GM15510 (cell line): ENCODE measurements around the gene EIF5AL1.

Experiments used
- POLR2A ChIP-seq: IDR thresholded peaks from 3 replicates; pipeline ENCODE4 v1.6.1; 2011; ENCODE audit warnings: borderline replicate concordance; ENCODE audit not compliant: insufficient read length; ENCODE audit errors: extremely low read depth

The EIF5AL1 gene

DNA sequence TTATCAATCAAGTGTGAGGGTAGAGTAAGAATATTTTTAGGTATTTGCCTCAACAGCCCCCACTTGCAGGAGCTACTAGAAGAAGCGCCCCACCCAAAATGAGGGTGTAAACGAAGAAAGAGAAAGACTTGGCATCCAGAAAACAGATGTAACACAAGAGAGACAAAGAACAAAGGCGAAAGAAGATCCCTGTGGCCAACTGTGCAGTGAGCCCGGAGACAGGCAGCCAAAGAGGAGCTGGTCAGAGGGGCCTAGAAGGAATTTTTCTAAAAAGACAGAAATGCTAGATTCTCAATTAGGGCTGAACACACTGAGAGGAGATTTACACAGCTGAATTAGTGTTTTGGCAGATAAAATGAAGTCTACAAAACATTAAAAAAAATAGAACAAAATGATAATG lies 29.6 kb upstream of the EIF5AL1 start:
- TF ChIP-seq POLR2A: no peak

DNA sequence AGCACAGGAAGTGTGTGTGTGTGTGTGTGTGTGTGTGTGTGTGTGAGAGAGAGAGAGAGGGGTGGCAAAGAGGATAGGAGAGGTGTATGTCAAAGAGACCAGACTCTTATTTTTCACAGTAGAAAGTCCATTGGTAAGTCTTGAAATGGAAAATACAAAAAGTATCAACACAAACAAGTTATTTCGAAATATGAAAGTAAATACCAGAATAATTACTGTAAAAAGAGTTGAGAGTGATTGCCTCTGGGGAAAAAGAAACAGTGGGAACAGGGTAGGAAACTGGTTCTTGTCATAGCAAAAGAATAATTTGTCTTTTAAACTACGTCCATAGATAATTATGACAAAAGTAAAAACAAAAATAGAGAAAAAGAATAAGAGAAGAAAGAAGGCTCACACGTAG lies 29.0 kb upstream of the EIF5AL1 start:
- TF ChIP-seq POLR2A: no peak

DNA sequence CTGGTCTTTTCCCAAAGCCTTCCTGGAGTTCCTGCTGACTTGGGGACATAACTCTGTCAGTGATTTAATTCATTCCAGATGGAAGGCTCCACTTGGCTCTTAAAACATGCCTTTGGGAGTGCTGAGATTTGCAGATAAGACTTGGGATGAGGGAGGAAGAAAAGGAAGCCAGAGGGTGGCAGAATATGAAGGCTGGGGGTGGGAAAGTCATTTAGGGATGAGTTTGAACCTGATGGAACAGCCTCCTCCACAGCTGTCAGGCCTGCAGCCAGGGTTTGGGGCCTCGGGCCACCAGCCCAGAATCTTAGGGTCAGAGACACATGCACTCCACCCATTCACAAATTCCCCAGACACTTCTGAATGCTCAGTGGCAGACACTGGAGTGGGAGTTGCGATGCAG lies 28.4 kb upstream of the EIF5AL1 start:
- no peak for TF ChIP-seq POLR2A

DNA sequence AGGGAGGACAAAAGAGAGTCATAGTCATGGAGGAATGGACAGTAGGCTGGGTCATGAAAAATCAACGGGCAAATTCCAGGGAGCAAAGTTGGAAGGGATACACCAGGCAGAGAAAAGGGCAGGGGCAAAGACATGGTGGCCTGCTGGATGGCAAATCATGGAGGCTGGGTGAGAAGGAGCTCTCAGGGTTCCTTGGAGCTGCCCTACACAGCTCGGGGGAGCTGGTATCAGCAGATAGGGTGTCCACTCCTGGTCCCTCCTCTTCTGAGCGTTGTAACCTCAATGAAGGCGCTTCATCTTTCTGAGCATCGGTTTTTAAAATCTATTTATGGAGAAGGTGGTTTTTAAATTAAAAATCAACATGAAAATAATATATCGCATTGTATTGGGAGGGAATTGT lies 27.9 kb upstream of the EIF5AL1 start:
- TF ChIP-seq POLR2A: no peak

DNA sequence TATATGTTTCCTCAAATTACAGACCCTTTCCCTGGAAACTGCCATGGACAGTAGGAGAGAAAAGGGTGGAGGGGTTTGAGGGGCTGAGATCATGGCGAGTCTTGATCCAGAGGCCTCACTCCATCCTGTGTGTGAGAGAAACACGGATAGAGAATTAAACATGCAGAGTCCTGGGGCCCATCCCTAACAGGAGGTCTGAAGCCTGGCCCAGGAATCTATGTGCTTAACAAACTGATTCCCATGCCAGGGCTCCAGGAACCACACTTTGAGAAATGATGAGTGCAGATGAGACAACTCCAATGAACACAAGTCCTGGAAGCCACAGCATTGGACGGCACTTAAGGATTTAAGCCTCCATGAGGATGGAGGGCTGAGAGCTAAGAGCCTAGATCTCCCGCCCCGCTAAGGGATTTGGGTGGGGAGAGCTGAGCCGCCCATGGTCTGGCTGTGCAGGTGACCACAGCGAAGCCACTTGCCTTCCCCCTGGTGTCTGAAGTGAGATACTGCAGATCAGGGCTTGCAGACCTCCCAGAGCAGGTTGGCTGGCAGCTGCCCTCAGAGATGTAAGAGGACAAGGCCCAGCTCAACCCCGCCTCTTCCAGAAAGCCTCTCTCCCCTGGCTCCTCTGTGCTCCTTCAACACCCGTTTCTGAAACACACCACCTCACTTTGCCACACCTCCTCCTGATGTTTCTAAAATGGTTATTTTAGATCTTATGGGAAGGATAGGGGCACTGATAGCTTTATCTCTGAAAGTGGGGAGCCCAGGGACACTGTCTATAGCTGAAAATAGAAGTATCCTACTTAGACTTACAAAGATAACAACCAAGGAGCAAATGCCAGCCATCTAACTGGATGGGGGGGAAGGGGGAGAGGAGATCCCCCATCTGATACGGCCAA lies 24.8 kb upstream of the EIF5AL1 start:
- TF ChIP-seq POLR2A: no peak

DNA sequence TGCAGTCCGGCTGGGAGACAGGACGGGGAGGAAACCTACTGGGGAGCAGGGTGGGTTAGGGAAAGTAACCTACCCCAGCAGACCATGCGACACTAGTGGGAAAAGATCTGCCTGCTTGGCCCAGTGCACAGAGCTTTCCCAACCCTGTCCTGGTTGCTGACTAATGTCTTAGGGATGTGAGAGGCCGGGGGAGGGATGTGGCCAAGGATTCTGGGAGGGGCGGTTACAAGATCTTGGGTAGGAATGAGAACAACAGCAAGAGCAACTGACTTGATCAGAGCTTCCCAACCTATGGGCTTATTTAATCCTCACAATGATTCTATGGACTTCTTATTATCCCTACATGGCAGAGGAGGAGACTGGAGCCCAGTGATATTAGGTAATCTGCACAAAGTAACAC lies 24.0 kb upstream of the EIF5AL1 start:
- TF ChIP-seq POLR2A: no peak

DNA sequence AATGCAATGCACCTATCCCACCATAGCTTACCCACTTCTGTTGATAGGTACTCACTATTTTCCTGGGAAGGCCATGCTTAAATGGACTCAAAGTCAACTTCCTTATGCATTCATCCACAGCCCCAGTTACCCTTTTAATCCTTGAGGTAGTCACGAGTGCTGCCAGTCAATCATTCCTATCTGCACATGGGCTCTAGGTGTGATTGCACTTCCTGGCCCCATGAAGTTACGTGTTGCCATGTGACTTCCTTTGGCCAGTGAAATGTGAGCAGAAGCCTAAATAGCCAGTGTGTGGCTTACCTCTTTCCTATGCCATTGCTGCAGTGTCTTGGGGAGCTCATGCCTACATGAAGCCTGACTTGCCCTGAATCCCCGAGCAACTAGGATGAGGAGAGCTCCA lies 23.5 kb upstream of the EIF5AL1 start:
- no peak for TF ChIP-seq POLR2A

DNA sequence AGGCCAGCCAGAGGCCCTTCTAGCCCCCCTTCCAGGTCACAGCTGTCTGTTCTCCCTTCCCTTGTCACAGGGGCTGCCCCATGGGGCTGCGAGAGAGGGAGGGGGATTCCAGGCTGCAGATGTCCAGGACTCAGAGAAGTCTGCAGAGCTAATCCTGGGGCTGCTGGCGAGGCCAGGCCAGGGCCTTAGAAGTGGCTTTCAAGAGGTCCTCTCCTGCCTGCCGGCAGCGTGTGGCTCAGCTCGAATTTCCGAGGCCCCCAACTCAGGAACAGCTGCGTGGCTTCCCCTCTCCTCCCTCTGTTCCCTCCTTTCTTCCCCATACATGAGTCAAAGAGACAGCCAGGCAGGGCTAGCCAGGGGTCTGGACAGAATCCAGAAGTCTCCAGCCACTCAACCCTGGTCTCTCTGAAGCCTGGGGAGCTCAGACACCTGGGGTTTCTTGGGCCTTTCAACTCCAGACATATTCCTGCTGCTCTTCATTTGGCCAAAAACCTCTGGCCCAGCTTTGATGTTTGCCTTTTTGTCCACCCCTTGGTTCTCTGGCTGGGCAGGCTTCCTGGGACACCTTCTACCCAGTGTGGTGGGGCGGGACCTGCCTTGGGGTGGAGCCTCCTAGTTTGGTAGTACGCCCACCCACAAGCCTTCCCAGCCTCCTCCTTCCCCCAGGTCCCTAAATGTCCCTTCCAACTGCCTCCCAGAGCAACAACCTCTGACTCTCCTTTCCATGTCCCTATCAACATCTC lies 21.8 kb upstream of the EIF5AL1 start:
- TF ChIP-seq POLR2A: no peak

DNA sequence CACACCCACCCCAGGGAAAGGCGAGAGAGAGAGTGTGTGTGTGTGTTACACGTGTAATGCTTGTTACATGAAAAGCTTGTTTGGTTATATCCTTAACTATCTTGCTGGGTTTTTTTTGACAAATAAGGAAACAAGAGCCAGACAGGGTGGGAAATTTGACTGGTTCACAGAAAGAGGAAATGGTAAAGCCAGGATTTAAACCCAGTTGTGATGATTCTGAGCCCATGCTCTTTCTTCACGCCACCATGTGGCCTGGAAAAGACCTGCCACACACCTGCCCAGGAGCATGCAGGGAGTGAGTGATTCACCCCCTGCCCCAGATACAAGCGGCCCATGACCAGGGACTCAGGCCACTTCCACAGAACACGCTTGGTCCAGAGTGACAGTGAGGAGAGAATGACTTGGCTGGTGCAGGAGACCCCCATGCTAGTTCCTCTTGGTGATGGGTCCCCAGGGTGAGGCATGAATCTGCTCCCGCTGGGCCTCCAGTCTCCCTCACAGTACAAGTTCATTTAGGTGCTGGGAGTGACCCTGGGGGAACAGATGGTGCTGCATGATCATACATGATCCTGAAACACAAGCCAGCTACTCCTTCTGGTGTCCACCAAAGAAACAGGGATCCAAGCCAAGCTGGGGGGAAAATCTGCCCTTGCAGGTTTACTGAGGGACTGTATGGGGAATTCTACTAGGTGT lies 21.0 kb upstream of the EIF5AL1 start:
- no peak for TF ChIP-seq POLR2A

DNA sequence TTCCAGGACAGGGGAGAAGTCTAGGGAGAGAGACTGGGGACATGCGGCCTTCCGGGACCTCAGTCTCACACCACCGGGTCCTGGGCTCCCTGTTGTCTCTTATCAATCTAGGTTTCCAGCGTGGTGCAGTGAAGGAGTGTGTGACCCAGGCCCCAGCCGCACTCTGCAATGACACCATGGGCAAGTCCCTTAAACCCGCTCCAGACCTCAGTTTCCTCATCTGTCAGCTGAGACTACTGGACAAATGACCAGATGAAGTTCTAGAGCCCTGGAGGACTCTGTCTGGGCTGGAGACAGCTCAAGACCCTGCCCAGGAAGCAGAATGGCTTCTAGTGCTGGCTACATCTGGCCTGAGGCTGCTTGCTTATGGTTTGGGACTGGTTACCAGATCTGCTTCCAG lies 20.1 kb upstream of the EIF5AL1 start:
- no peak for TF ChIP-seq POLR2A

DNA sequence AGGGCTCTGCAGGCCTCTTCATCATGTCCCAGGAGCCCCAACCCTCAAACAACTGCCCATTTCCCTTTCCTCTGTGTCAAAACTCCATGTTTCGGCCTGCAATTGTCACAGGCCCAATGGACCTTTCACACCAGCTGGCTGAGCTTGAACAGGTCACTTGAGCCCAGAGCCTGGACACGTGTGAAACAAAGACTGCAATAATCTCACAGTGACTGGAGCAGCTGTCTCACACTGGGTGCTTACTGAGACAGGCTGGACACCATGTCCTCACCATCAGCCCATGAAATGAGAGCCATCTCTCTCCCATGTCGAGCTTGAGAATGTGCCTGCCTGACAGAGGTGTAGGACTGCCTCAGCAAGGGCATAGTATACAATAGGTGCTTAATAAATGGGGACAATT lies 19.5 kb upstream of the EIF5AL1 start:
- no peak for TF ChIP-seq POLR2A

DNA sequence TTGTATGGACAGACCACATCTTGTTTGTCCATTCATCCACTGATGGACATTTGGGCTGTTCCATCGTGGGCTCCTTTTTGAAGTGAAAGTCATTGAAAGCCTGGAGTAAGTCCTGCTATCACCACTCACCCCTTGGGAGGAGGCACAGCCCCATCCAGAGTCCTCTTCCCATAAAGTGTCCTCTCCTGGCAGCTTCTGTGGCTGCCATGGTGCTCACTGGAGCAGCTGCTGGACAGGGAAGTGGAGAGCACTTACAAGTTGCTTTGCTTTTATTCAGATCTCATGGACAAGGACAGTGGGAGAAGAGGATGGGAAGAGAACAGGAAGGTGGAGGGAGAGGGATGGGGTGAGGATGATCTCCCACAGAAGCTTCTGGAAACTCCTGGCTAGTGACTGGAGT lies 18.5 kb upstream of the EIF5AL1 start:
- no peak for TF ChIP-seq POLR2A

DNA sequence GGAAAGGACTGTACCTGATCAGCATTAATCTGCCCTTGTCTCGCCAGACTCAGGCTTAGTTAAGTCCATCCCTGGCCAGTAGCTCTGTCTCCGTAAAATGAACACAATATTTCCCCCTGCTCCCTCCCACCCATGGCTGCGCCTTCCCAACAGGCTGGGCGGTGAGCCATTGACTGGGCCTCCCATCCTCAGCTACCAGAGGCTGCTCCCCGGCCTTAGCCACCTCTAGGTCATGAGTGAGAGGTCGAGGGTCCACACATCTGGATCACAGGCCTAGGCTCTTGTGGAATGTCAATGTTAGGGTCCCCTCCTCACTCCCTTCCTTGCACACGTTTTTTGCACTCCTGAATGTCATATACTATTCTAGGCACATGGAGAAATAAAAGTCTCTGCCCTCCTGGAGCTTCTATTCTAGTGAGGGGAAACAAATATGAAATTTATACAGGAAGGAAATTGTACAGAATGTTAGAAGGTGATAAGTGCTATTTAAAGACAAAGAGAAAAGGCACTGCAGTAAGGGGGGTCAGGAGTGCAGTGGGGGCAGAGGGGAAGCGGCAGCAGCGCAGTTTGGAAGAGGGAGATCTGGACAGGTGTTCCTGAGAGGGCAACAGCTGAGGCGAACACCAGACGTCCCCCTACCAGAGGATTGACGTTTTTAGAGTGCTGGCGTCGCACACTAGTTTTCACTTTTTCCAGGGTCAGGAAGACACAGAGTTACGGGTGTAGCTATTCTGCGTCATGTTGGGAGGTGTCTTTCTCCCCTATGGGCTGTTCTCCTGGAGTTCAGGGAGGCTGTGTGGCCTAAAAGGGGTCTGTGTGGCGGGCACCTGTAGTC lies 17.2 kb upstream of the EIF5AL1 start:
- no peak for TF ChIP-seq POLR2A

DNA sequence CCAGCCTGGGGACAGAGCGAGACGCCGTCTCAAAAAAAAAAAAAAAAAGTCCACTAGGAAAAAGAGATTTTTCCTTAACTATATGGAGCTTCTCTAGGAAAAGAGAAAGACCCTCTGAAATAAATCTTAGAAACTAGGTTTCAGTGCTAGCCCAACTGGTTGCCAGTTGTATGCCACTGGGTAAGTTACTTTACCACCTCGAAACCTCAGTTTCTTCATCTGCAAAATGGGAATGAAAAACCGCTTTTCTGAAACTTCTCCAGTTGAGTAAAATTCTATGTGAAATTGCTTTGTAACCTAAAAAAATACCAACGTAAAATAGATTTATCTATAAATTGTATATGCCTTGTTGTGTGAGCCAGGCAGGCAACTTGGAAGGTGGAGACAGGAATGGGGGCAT lies 16.5 kb upstream of the EIF5AL1 start:
- no peak for TF ChIP-seq POLR2A
